ENCODE measurements around the gene SORCS2. TPM values are rescaled to one million over a fixed set of nuclear protein-coding genes. Genes with fewer than 3 reads are reported as not detected.

Gene SORCS2
- total and polyA plus RNA-seq, 2 of the 8 experiments (the other 6 are each of a cell fraction or from before 2014, with no cell fraction given) = 0.36 to 1.8 TPM

DNA sequence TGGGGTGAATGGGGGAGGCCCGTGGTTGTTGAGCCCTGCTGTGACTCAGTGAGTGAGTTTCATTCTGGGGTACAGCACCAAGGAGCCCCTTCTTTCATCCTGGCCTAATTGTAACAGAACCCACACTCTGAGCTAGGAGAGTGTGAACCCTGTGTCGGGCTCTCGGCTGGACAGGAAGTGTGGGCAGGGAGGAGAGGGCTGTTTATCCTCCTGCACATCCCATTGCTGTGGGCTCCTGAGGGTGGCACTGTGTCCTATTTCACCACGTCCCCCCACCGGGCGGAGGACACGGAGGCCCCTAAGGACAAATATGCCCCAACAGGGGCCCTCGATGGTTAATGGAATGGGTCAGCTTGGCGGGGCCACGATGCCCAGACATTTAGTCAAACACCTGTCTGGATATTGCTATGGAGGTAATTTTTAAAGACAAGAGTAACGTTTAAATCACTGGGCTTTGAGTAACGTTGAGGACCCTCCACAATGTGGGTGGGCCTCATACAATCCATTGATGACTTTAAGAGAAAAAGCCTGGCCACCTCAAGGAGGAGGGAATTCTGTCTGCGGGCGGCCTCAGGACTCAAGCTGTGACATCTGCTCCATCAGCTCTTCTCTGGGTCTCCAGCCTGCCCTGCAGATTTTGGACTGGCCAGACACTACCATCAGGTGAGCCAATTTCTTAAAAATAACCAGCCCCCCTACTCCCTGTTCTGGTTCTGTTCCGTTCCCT lies 46.1 kb upstream of the SORCS2 start:
- no peak overlapping the region for H3K23ac ChIP-seq (ENCODE audit: insufficient read length)
- H3K9me3 ChIP-seq (ENCODE audit: insufficient read depth in 2 of 2, low read depth in 1 of 2, low read length in 1 of 2) = no peaks in the 10 kb centered on the region
- ChIA-PET POLR2A (ENCODE audit: partially characterized antibody) (no interaction called here), CTCF (ENCODE audit: partially characterized antibody) (interaction anchor here (0.8 to 1.7 kb wide), 5 partner anchors 10 to 190 kb away, joined by 3 to 5 read pairs (median 3); no protein-coding TSS in a partner anchor)
- H3K79me2 ChIP-seq (ENCODE audit: control insufficient read depth in 1 of 2, insufficient read depth in 2 of 2, low read length in 2 of 2) = no peaks in the 10 kb centered on the region
- no peak overlapping the region for H2BK120ac ChIP-seq (replicated peaks; ENCODE audit: low read depth, low read length)
- H3K4me3 ChIP-seq (ENCODE audit: extremely low read depth in 1 of 4, insufficient read depth in 2 of 4, low read depth in 3 of 4, low read length in 4 of 4) = no peak overlapping the region
- H4K8ac ChIP-seq (ENCODE audit: extremely low read depth, insufficient read depth, low read length) = no peak overlapping the region
- H3K9ac ChIP-seq (replicated peaks in 1 of 4; ENCODE audit: extremely low read depth in 1 of 4, low read depth in 3 of 4, low read length in 3 of 4) = no peak overlapping the region
- no peak overlapping the region for H2BK5ac ChIP-seq (ENCODE audit: low read depth, low read length)
- no peak overlapping the region for H3K56ac ChIP-seq (replicated peaks; ENCODE audit: insufficient read length, low read depth, low read length)
- no peak overlapping the region for H3K14ac ChIP-seq (ENCODE audit: insufficient read length)
- H2BK12ac ChIP-seq (ENCODE audit: low read depth, low read length) = no peak overlapping the region
- DNase-seq (ENCODE audit: low read depth in 1 of 2, low spot score in 2 of 2) = no peak
- H3K79me1 ChIP-seq (ENCODE audit: low read depth, low read length) = no peaks in the 10 kb centered on the region
- H3K18ac ChIP-seq (ENCODE audit: extremely low read depth, low read length) = no peak overlapping the region
- H3K4me2 ChIP-seq (ENCODE audit: insufficient read depth in 1 of 2, low read depth in 2 of 2, low read length in 2 of 2) = no peak overlapping the region
- H4K91ac ChIP-seq (replicated peaks; ENCODE audit: insufficient read length, low read length) = no peak overlapping the region
- 90% methylated on average over 15 of the region's 15 CpGs; no CpG with 5 or more reads in 1 of the 2 experiments for WGBS, 2 experiments (ENCODE audit: extremely low coverage in 1 of 2, insufficient coverage in 1 of 2, insufficient read length in 1 of 2, insufficient replicate concordance in 2 of 2, low coverage in 1 of 2, low lambda C conversion rate in 2 of 2, missing lambda C conversion rate in 1 of 2)
- H2AFZ ChIP-seq (ENCODE audit: low read length) = no peak overlapping the region
- H3K23me2 ChIP-seq (ENCODE audit: low read depth, low read length) = no peaks in the 10 kb centered on the region
- no peak overlapping the region for H2BK20ac ChIP-seq (ENCODE audit: low read length)
- no peak overlapping the region for H3K27ac ChIP-seq (ENCODE audit: low read depth, low read length)
- H2BK15ac ChIP-seq (ENCODE audit: low read length) = no peak overlapping the region
- FAIRE-seq = no peak
- H3K4ac ChIP-seq (replicated peaks; ENCODE audit: insufficient read length, low read depth, low read length) = no peak overlapping the region
- H3K36me3 ChIP-seq (ENCODE audit: control insufficient read depth in 2 of 4, insufficient read depth in 4 of 4, low read length in 3 of 4) = no peaks in the 10 kb centered on the region
- H4K20me1 ChIP-seq (replicated peaks in 1 of 2; ENCODE audit: control insufficient read depth in 1 of 2, insufficient read depth in 2 of 2, low read length in 2 of 2) = no peaks in the 10 kb centered on the region
- no peak overlapping the region for H2AK5ac ChIP-seq (ENCODE audit: low read depth, low read length)
- no peaks in the 10 kb centered on the region for H3K4me1 ChIP-seq (replicated peaks in 1 of 4; ENCODE audit: control insufficient read depth in 3 of 4, insufficient read depth in 4 of 4, low read length in 3 of 4)
- no peaks in the 10 kb centered on the region for H3K27me3 ChIP-seq (replicated peaks in 1 of 4; ENCODE audit: control insufficient read depth in 3 of 4, extremely low read depth in 1 of 4, insufficient read depth in 3 of 4, low read length in 3 of 4)
- no peak overlapping the region for H4K5ac ChIP-seq (ENCODE audit: insufficient read length, low read depth, low read length)
- no peak for TF ChIP-seq HDAC2 (IDR thresholded peaks at IDR 0.05; ENCODE audit: borderline replicate concordance in 1 of 2, low read depth in 2 of 2, low read length in 2 of 2)
- no peak for TF ChIP-seq NRF1 (IDR thresholded peaks at IDR 0.05; ENCODE audit: low read depth, low read length)
- TF ChIP-seq NANOG (IDR thresholded peaks at IDR 0.05; ENCODE audit: insufficient read depth, low read depth, low read length, poor library complexity, severe bottlenecking) = no peak
- no peak for TF ChIP-seq BCL11A (IDR thresholded peaks at IDR 0.05; ENCODE audit: low read depth in 2 of 2, low read length in 2 of 2)
- TF ChIP-seq, protein P1, sequence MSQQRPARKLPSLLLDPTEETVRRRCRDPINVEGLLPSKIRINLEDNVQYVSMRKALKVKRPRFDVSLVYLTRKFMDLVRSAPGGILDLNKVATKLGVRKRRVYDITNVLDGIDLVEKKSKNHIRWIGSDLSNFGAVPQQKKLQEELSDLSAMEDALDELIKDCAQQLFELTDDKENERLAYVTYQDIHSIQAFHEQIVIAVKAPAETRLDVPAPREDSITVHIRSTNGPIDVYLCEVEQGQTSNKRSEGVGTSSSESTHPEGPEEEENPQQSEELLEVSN (IDR thresholded peaks at IDR 0.05) = no peak
- no peak for TF ChIP-seq RNF2 (IDR thresholded peaks at IDR 0.05; ENCODE audit: borderline replicate concordance, low read depth, low read length, missing control alignments, poor library complexity, severe bottlenecking)
- TF ChIP-seq CEBPB (IDR thresholded peaks at IDR 0.05; ENCODE audit: low read depth, low read length) = no peak
- TF ChIP-seq TEAD4 (IDR thresholded peaks at IDR 0.05; ENCODE audit: low read depth, low read length) = no peak
- TF ChIP-seq SP4 (IDR thresholded peaks at IDR 0.05; ENCODE audit: low read length) = no peak
- TF ChIP-seq RXRA (IDR thresholded peaks at IDR 0.05; ENCODE audit: insufficient read depth, low read depth, low read length) = no peak
- no peak for TF ChIP-seq SP2 (IDR thresholded peaks at IDR 0.05; ENCODE audit: low read length)
- no peak for TF ChIP-seq EZH2 (IDR thresholded peaks at IDR 0.05; ENCODE audit: low read depth, low read length, severe bottlenecking)
